ENCODE measurements around the gene PPP1R26. TPM values are rescaled to one million over a fixed set of nuclear protein-coding genes. Genes with fewer than 3 reads are reported as not detected.
A peak's percentile ranks its signal among the peaks of the same experiment; 100 is the strongest.

PPP1R26 gene
- total RNA-seq (2016; rRNA removed; fragmentation: Illumina TruSeq; extraction: Trizol) (7.1 and 11.6 TPM in 2 replicates), polyA plus RNA-seq (2011; rRNA removed) (8.6 and 11.9 TPM in 2 replicates), polyA minus RNA-seq (2011; rRNA and poly(A)+ RNA removed; ENCODE audit: low replicate concordance) (11.9 and 22.1 TPM in 2 replicates), Bru-seq, nascent RNA (percentile 62 among the genes with signal in this experiment), BruChase-seq, experiment 1, labeled RNA remaining after a 6-hour chase (percentile 84 among the genes with signal in this experiment), BruChase-seq, experiment 2, labeled RNA remaining after a 2-hour chase (percentile 81 among the genes with signal in this experiment)
- total RNA-seq (2016; cell fraction: cytosol; rRNA removed; fragmentation: Illumina TruSeq; extraction: Trizol; ENCODE audit: low read depth) = 2.2 TPM in 2 replicates
- 5.6 and 11.2 TPM in 2 replicates for total RNA-seq (2016; cell fraction: insoluble cytoplasmic fraction; rRNA removed; fragmentation: Illumina TruSeq; extraction: Trizol)
- total RNA-seq (2016; cell fraction: membrane; rRNA removed; fragmentation: Illumina TruSeq; extraction: Trizol) = 3.7 and 4.4 TPM in 2 replicates
- 11.3 and 13.5 TPM in 2 replicates for total RNA-seq (2016; cell fraction: nucleus; rRNA removed; fragmentation: Illumina TruSeq; extraction: Trizol)
- polyA plus RNA-seq (2011; cell fraction: cytosol; rRNA removed) = 9.5 and 10.6 TPM in 2 replicates
- polyA plus RNA-seq (2011; cell fraction: nucleus; rRNA removed) = 33.5 and 35.4 TPM in 2 replicates
- 9.5 and 12.9 TPM in 2 replicates for polyA plus RNA-seq (2012)
- polyA plus RNA-seq (2016; cell fraction: cytosol; fragmentation: Illumina TruSeq; extraction: Trizol; ENCODE audit: low read depth) = 1.8 and 2.4 TPM in 2 replicates
- 5.1 and 7.5 TPM in 2 replicates for polyA plus RNA-seq (2016; cell fraction: insoluble cytoplasmic fraction; fragmentation: Illumina TruSeq; extraction: Trizol; ENCODE audit: low read depth)
- 3.0 and 3.1 TPM in 2 replicates for polyA plus RNA-seq (2016; cell fraction: membrane; fragmentation: Illumina TruSeq; extraction: Trizol; ENCODE audit: low read depth)
- polyA plus RNA-seq (2016; cell fraction: nucleus; fragmentation: Illumina TruSeq; extraction: Trizol; ENCODE audit: insufficient read depth, low read depth) = 19.4 and 20.2 TPM in 2 replicates
- 9.1 and 9.9 TPM in 2 replicates for polyA minus RNA-seq (2011; cell fraction: cytosol; rRNA and poly(A)+ RNA removed)
- 9.7 and 9.9 TPM in 2 replicates for polyA minus RNA-seq (2011; cell fraction: nucleus; rRNA and poly(A)+ RNA removed)
- long read RNA-seq, experiment 1, full-length matches to known transcripts = 5 of 7 reads
- long read RNA-seq, experiment 1, partial matches to known transcripts = 1 of 7 reads
- long read RNA-seq, experiment 1, other reads (novel, unspliced or antisense) = 1 of 7 reads
- long read RNA-seq, experiment 2, full-length matches to known transcripts = 33 of 43 reads
- long read RNA-seq, experiment 2, partial matches to known transcripts = 1 of 43 reads
- long read RNA-seq, experiment 2, other reads (novel, unspliced or antisense) = 9 of 43 reads

- Histone ChIP-seq H3K4me3 (replicated peaks in 1 of 3; ENCODE audit: insufficient read depth in 1 of 3, low read depth in 2 of 3, low read length in 3 of 3) (peak within 1 kb of the TSS; percentile 93 to 97 (median 95)), H3K4me1 (ENCODE audit: insufficient read depth, low read length) (peaks cover 49% of the 10 kb centered on the region), H2AFZ (ENCODE audit: low read length) (no peak within 1 kb of the TSS), H4K20me1 (ENCODE audit: insufficient read depth, low read length) (peaks cover 2% of the 10 kb centered on the region; the same call in 1 of the 2 replicates), H3K36me3 (replicated peaks in 1 of 2; ENCODE audit: control insufficient read depth in 1 of 2, insufficient read depth in 2 of 2, low read length in 2 of 2) (peaks cover 5 to 13% of the 10 kb centered on the region in 2 experiments; a peak in 4 of 5 replicates), H3K9ac (ENCODE audit: insufficient read depth, low read depth, low read length) (peak within 1 kb of the TSS; percentile 86), H3K27me3 (ENCODE audit: control insufficient read depth in 1 of 2, insufficient read depth in 2 of 2, low read length in 2 of 2) (no peaks in the 10 kb centered on the region; a peak in 1 of 5 replicates), H3K79me2 (ENCODE audit: insufficient read depth, low read length) (peaks cover 16% of the 10 kb centered on the region), H3K27ac (ENCODE audit: extremely low read length, insufficient read depth, low read length) (peak within 1 kb of the TSS; percentile 75), H3K9me3 (ENCODE audit: low read length) (no peaks in the 10 kb centered on the region), H3K4me2 (ENCODE audit: low read depth, low read length) (peak within 1 kb of the TSS; percentile 96)
- ATAC-seq = no peak; the same call in 1 of the 3 replicates
- 0% methylated on average over 10 of the region's 103 CpGs for WGBS (ENCODE audit: low lambda C conversion rate)
- no peak for FAIRE-seq
- ChIA-PET POLR2A (interaction anchor here (1.2 to 1.5 kb wide), 3 partner anchors 12 to 25 kb away, joined by 5 to 16 read pairs (median 12); partner anchors contain the start of gene MRPS2), CTCF (ENCODE audit: low intra/inter-chr PET ratio, low total read pairs) (no interaction called here)
- BruUV-seq (replicated peaks) = no TSS peak
- DNase-seq (ENCODE audit: low spot score) = no peak
- in situ Hi-C loops (cut with HindIII; ENCODE audit: extremely low pct_ligation_motif_present, low pct_unique_long_range_greater_than_20kb) = no loop called here
- intact Hi-C loops (cut with micrococcal nuclease; ENCODE audit: unreplicated experiment) = loop anchor here (2.0 kb wide), 1 partner anchor 21 kb away; the partner anchor contains the start of gene MRPS2
- TF ChIP-seq, protein P1, sequence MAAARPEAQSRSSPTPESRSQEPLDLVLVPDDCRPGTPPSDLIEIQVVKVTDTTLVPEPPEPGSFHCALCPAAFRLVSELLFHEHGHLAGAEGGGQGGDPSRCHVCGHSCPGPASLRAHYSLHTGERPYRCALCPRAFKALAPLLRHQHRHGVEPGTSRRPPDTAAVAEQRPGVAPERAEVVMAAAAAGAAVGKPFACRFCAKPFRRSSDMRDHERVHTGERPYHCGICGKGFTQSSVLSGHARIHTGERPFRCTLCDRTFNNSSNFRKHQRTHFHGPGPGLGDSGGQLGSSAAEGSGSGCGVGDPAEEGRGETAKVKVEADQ (CRISPR knock-in tag; IDR thresholded peaks at IDR 0.05; ENCODE audit: borderline replicate concordance) = no peak
- no peak for TF ChIP-seq HNRNPUL1 (IDR thresholded peaks at IDR 0.05; ENCODE audit: low read depth, low read length)
- no peak for TF ChIP-seq SMARCC2 (IDR thresholded peaks at IDR 0.05)
- no peak for TF ChIP-seq TRIM24 (CRISPR knock-in tag; IDR thresholded peaks at IDR 0.05)
- TF ChIP-seq MYC (CRISPR knock-in tag; IDR thresholded peaks at IDR 0.05; ENCODE audit: borderline replicate concordance) = 0 out of 2 replicates have a peak, but pooled peaks have one; percentile 36
- TF ChIP-seq NFE2L2 (IDR thresholded peaks at IDR 0.05; ENCODE audit: low read length) = no peak
- TF ChIP-seq MBNL3 (CRISPR knock-in tag; conservative IDR thresholded peaks at IDR 0.05) = no peak
- TF ChIP-seq, protein P2, sequence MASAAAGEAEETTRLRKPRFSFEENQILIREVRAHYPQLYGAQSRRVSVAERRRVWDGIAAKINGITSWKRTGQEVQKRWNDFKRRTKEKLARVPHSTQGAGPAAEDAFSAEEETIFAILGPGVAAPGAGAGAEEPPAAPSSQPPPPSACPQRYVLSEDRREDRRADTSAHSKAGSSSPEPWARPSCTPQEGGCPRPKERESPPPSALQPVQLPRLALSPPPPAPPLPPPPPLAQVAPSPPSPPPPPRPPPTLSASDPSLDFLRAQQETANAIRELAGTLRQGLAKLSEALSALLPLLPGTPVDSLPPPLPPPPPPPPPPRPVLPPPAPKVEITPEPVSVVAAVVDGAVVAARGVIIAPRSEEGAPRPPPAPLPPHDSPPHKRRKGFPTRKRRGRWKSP (CRISPR knock-in tag; IDR thresholded peaks at IDR 0.05) = no peak
- peak; percentile 35; the same call in 1 of the 2 replicates for TF ChIP-seq HOXA3 (CRISPR knock-in tag; IDR thresholded peaks at IDR 0.05)
- TF ChIP-seq, protein P3, sequence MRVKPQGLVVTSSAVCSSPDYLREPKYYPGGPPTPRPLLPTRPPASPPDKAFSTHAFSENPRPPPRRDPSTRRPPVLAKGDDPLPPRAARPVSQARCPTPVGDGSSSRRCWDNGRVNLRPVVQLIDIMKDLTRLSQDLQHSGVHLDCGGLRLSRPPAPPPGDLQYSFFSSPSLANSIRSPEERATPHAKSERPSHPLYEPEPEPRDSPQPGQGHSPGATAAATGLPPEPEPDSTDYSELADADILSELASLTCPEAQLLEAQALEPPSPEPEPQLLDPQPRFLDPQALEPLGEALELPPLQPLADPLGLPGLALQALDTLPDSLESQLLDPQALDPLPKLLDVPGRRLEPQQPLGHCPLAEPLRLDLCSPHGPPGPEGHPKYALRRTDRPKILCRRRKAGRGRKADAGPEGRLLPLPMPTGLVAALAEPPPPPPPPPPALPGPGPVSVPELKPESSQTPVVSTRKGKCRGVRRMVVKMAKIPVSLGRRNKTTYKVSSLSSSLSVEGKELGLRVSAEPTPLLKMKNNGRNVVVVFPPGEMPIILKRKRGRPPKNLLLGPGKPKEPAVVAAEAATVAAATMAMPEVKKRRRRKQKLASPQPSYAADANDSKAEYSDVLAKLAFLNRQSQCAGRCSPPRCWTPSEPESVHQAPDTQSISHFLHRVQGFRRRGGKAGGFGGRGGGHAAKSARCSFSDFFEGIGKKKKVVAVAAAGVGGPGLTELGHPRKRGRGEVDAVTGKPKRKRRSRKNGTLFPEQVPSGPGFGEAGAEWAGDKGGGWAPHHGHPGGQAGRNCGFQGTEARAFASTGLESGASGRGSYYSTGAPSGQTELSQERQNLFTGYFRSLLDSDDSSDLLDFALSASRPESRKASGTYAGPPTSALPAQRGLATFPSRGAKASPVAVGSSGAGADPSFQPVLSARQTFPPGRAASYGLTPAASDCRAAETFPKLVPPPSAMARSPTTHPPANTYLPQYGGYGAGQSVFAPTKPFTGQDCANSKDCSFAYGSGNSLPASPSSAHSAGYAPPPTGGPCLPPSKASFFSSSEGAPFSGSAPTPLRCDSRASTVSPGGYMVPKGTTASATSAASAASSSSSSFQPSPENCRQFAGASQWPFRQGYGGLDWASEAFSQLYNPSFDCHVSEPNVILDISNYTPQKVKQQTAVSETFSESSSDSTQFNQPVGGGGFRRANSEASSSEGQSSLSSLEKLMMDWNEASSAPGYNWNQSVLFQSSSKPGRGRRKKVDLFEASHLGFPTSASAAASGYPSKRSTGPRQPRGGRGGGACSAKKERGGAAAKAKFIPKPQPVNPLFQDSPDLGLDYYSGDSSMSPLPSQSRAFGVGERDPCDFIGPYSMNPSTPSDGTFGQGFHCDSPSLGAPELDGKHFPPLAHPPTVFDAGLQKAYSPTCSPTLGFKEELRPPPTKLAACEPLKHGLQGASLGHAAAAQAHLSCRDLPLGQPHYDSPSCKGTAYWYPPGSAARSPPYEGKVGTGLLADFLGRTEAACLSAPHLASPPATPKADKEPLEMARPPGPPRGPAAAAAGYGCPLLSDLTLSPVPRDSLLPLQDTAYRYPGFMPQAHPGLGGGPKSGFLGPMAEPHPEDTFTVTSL (CRISPR knock-in tag; IDR thresholded peaks at IDR 0.05; ENCODE audit: borderline replicate concordance) = no peak
These were observed at the start of gene PPP1R26 for GRCh38 chr9:135479469-135480052. Gene PPP1R26, plus strand, starts transcription at chr9:135479782. Its CDS starts 4,729 bp downstream, at chr9:135484511.

Data from HepG2 (cell line).